ENCODE measurements around the gene CDC34.

CDC34 gene

GRCh38 chr19:494171-495080 lies 37.1 kb upstream of the CDC34 start:
- H3K4me3 ChIP-seq (ENCODE audit: low read depth, low read length) = no peak overlapping the region

DNA sequence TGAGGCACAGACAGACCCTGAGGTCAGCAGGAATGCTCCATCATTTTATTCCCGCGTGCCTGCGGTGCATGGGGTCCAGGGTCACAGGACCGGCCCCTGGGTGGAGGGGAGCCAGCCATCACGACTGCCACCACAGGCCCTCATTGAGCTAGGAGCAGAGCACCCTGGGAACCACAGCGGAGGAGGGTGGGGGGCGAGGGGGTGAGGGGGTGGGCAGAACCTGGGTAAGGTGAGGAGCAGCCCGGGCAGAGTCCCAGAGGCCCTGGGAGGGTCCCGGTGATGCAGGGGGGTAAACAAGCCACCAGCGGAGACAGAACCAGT lies 36.5 kb upstream of the CDC34 start:
- TF ChIP-seq, protein P1, sequence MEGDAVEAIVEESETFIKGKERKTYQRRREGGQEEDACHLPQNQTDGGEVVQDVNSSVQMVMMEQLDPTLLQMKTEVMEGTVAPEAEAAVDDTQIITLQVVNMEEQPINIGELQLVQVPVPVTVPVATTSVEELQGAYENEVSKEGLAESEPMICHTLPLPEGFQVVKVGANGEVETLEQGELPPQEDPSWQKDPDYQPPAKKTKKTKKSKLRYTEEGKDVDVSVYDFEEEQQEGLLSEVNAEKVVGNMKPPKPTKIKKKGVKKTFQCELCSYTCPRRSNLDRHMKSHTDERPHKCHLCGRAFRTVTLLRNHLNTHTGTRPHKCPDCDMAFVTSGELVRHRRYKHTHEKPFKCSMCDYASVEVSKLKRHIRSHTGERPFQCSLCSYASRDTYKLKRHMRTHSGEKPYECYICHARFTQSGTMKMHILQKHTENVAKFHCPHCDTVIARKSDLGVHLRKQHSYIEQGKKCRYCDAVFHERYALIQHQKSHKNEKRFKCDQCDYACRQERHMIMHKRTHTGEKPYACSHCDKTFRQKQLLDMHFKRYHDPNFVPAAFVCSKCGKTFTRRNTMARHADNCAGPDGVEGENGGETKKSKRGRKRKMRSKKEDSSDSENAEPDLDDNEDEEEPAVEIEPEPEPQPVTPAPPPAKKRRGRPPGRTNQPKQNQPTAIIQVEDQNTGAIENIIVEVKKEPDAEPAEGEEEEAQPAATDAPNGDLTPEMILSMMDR (conservative IDR thresholded peaks at IDR 0.05; ENCODE audit: low read depth, low read length) = no peak
- no peak for DNase-seq (ENCODE audit: low read depth)

More at GRCh38 chr19:494171-495080, 37.1 kb upstream of the CDC34 start:
- TF ChIP-seq, protein P1 (conservative IDR thresholded peaks at IDR 0.05; ENCODE audit: low read depth, low read length) = no peak
- DNase-seq (ENCODE audit: low read depth) = no peak

DNA sequence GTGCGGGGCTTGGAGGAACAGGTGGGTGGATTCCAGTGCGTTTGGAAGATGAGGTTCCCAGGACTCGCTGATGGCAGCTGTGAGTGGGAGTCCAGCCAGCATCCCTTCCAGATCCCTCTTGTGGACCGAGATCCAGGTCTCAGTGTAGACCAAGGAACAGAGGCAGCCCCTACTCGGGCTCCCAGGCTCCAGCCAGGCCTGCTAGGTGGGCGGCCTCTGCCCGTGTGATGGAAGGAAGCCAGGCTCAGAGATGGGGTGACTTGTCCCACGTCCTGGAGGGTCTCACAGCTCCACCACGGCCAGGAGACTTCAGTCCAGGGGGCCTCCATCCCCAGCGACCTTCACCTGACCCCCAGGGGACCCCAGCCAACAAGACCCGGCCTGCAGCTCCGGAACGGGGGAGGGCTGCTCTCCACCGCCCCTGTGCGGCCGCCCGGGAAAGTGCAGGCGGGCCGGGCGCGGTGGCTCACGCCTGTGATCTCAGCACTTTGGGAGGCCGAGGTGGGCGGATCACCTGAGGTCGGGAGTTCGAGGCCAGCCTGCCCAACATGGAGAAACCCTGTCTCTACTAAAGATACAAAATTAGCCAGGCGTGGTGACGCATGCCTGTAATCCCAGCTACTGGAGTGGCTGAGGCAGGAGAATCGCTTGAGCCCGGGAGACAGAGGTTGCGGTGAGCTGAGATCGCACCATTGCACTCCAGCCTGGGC lies 36.0 kb upstream of the CDC34 start:
- TF ChIP-seq, protein P1 (conservative IDR thresholded peaks at IDR 0.05; ENCODE audit: low read depth, low read length) = peak; percentile 70
- no peak for DNase-seq (ENCODE audit: low read depth)
- H3K4me3 ChIP-seq (ENCODE audit: low read depth, low read length) = no peak overlapping the region

More for the DNA sequence above, 36.5 kb upstream of the CDC34 start:
- H3K4me3 ChIP-seq (ENCODE audit: low read depth, low read length) = no peak overlapping the region

DNA sequence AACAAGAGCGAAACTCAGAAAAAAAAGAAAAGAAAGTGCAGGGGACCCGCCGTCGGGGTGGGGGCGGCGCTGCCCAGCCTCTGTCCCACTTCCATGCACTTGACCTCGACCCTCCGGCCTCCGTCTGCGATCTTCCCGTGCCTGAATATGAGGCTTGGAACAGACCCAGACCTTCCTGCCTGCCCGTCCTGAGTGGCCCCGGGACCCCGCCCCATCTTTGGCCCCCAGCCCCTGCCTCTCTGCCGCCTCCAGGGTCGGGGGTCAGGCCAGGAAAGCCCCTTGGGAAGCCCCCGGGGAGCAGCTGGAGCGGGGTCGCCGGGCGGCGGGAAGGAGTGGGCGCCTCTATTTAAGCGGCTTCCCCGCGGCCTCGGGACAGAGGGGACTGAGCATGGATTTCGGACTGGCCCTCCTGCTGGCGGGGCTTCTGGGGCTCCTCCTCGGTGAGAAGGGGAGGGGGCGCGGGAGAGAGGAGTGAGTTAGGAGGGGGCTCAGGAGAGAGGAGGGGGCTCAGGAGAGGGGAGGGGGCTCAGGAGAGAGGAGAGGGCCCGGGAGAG lies 35.4 kb upstream of the CDC34 start, which contains the start of gene MADCAM1:
MADCAM1 (plus strand) TSS at position 375 of the 554 bp plus-strand sequence; CDS start at position 389, 14 bp downstream.
- DNase-seq (ENCODE audit: low read depth) = no peak
- TF ChIP-seq, protein P1 (conservative IDR thresholded peaks at IDR 0.05; ENCODE audit: low read depth, low read length) = no peak
- no peak within 1 kb of the TSS for H3K4me3 ChIP-seq (ENCODE audit: low read depth, low read length)

DNA sequence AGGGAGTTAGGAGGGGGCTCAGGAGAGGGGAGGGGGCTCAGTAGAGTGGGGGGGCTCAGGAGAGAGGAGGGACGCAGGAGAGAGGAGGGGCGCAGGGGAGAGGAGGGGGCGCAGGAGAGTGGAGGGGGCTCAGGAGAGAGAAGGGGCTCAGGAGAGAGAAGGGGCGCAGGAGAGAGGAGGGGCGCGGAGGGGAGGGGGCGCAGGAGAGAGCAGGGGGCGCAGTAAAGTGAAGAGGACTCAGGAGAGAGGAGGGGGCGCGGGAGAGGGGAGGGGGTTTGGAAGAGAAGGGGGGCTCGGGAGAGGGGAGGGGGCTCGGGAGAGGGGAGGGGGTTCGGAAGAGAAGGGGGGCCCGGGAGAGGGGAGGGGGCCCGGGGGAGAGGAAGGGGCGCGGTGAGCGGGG lies 34.6 kb upstream of the CDC34 start:
- no peak overlapping the region for H3K4me3 ChIP-seq (ENCODE audit: low read depth, low read length)
- TF ChIP-seq, protein P1 (conservative IDR thresholded peaks at IDR 0.05; ENCODE audit: low read depth, low read length) = no peak
- DNase-seq (ENCODE audit: low read depth) = no peak

- DNase-seq (ENCODE audit: low read depth) = no peak
- TF ChIP-seq, protein P1 (conservative IDR thresholded peaks at IDR 0.05; ENCODE audit: low read depth, low read length) = no peak
- H3K4me3 ChIP-seq (ENCODE audit: low read depth, low read length) = no peak overlapping the region
Observed at GRCh38 chr19:497491-497868, 34.1 kb upstream of the CDC34 start.
